Colon (tissue), 2 donors: ENCODE results near the gene GDF11.

ENCODE experiments used
- FAIRE-seq: peaks from 2 replicates; lab custom pipeline; 2012; peaks lifted over from hg19 to GRCh38; lab: Jason Lieb, UNC
- donor health status: control.
- donor health status: control.

GDF11 gene

DNA sequence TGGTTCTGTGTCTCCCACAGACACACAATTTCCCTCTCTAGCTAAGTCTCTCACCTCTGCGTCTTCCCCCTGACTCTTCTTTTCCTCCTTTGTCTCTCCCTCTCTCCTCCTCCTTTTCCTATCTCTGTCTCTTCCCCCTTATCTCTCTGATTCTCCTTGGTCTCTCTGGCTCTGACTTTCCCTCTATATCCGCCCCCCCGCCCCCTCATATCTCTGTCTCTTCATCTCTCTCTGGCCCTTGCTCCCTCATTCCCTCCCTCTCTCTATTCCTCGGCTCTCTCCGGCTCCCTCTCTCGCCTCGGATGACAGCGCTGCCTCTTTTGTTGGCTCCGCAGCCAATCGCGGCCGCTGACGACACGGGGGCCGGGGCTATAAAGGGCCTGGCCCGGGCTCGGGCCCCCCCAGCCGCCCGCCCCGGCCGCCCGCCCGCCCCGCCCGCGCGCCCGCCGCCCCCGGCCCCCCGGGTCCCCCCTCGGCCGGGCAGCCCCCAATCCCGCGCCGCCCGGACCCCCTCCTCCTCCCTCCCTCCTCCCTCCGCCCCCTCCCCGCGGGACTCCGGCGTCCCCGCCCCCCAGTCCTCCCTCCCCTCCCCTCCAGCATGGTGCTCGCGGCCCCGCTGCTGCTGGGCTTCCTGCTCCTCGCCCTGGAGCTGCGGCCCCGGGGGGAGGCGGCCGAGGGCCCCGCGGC, at the start of gene GDF11:
TSS of gene GDF11 (plus strand) at position 404 of the 687 bp plus-strand sequence. CDS start at position 599, 195 bp downstream.
- no peak for FAIRE-seq

GRCh38 chr12:55693323-55694187, 49.4 kb upstream of the GDF11 start:
- FAIRE-seq: no peak

DNA sequence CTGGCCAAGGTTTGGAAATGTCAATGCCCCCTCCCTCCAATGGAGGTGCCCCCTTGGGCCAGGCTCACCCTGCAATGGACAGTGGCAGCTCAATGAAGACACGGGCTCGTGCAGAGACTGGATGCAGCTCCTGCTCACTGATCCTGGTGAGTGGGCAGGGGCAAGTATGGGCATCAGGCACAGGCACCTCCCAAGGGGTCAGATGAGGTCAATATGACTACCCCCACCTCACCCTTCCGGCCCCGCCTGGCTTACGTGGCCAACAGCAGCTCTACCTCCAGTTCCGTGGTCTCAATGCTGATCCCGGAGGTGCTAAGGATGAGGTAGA, 48.8 kb upstream of the GDF11 start:
- no peak for FAIRE-seq

GRCh38 chr12:55694651-55695050, 48.3 kb upstream of the GDF11 start:
- FAIRE-seq: no peak

GRCh38 chr12:55695349-55695748, 47.6 kb upstream of the GDF11 start:
- FAIRE-seq: no peak

- no peak for FAIRE-seq
These were observed 46.8 kb upstream of the GDF11 start for GRCh38 chr12:55696141-55696540.

DNA sequence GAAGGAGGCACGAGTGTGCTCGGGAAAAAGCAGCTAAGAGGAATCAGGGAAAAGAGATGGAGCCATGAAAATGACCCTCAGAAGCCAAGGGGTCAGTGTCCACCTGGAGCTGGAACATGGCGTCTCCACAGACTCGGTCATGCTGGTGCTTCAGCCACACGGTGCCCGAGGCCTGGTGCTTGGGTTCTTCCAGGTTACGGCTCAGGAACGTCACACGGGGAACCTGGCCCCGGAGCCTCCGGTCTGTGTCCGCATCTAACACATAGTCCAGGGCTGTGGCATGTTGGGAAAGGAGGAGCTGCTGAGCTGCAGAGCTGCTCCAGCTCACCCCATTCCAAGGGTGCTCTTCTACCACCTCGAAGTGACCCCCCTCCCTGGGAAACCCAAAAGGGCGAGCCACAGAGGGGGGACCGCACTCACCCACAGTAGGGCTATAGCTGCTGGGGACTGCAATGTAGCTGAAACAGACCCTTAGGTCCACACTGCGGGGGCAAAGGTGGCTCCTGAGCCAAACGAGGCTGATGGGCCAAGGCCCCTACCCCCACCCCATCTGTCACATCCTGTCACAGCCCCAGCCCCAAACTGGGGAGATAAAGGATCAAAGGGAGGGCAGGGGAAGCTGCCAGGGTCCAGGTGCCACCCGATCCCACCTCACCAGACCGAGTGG, 46.0 kb upstream of the GDF11 start:
- FAIRE-seq: no peak

GRCh38 chr12:55697686-55698085, 45.2 kb upstream of the GDF11 start:
- no peak for FAIRE-seq

DNA sequence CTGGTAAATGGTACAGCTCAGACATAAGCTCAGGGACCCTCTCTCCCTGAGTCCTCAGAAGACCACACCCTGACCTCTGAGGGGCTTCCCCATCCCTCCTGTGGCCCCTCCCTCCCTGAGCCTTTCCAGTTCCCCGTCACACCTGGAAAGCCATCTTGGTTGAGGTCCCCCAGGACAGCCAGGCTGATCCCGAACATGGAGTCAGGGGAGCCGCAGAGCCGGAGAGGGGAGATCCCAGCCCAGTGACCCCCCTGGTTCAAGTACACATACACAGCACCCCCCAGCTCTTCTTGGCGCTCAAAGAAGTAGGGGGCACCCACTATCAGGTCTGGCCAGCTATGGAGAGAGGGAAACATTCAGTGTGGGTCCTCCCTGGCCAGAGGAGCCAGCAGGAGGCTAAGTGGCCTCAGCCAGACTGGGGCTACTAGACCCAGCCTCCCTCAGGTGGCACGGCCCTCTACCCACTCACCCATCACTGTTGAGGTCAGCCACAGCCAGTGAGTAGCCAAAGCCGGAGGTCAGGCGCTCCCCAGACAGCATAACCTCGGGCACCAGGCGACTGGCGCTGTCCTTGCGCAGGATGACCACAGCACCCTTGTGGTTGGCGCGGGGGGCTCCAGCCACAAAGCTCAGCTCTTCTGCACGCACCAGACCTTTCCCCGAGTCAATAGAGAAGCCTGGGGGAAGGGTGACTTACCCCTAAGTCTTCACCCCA, 44.5 kb upstream of the GDF11 start:
- no peak for FAIRE-seq

DNA sequence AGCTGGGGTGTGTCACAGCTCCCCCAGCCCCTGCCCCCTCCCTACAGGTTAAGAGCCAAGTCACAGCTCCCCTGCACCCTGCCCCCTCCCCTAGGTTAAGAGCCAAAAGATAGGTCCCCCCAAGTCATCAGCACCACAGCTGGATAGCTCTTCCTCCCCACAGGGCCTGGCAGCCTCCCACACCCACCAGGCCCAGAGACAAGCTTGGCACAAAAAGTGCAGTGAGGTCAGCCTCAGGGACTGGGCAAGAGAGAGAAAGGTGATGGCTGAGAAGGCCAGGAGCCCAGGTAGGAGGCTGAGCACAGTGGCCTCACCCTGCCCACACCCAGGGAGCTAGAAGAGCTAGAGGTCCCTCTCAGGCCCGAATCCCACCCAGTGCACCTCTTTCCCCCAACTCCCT, 44.0 kb upstream of the GDF11 start:
- no peak for FAIRE-seq

GRCh38 chr12:55699471-55700055, 43.4 kb upstream of the GDF11 start:
- no peak for FAIRE-seq

DNA sequence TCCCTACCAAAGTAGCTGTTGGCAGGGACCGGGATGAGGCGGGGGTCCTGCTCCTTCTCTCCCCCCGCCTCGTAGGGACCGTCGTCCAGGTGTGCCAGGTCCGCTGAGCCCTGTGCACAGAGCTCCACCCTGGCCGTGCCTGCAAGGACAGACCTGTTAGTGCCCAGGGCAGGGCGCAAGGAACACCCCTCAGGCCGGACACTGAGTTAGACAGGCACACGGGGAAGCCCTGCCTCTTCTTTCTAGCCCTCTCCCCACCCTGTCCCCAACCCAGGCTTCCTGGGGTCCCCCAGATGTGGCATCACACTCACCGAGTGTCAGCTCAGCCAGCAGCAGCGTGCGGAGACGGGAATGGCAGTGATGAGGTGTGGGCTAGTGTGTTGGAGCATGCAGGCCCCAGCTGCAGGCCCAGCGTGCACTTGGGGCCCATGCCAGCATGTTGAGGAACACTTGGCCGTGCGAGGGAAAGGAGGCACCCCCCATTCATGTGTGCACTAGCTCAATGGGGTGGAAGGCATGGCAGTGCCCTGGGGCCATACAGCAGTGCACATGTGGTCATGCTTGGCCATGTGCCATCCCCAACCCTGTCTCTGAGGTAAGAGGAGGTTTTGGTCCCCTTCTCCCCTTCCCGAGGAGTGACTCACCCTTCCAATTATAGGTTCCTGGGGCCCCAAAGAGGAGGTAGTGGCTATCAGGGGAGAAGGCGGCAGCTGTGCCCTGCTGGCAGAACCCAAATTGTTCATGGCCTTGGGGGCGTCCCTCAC, 42.5 kb upstream of the GDF11 start:
- FAIRE-seq: no peak

DNA sequence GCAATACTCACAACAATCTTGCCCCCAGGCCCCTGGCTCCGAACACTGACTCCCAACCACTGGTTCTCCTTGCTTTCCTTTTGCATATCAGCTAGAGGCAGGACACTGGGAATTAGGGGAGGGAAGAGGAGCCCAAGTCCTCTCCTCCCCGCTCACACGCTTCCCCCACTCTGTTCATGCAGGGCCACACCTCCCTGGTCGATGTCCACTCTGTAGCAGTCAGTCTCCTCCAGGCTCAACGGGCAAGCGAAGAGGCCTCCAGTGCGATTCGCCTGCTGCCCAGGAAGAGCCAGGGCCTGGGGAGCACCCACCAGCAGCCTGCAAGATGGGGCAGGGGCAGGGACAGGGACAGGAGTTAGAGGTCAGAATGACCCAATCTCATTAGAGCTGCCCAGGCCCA, 40.1 kb upstream of the GDF11 start:
- no peak for FAIRE-seq

DNA sequence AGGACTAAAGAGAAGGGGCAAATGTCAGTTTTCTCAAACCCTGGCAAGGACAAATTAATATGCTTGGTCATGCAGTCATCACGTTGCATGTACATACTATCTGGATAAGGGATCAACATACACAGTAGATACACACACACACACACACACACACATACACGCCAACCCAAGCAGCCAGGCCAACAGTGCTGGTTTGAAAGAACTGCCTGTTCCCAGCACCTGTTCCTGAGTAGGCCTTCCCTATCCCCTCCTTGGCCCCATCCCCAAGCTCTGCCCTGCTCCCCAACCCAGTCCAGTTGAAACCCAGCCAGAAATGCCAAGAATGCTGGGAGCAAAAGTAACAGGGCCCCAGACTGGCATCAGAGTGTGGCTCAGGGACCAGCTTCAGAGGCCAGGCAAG, 39.6 kb upstream of the GDF11 start:
- no peak for FAIRE-seq

DNA sequence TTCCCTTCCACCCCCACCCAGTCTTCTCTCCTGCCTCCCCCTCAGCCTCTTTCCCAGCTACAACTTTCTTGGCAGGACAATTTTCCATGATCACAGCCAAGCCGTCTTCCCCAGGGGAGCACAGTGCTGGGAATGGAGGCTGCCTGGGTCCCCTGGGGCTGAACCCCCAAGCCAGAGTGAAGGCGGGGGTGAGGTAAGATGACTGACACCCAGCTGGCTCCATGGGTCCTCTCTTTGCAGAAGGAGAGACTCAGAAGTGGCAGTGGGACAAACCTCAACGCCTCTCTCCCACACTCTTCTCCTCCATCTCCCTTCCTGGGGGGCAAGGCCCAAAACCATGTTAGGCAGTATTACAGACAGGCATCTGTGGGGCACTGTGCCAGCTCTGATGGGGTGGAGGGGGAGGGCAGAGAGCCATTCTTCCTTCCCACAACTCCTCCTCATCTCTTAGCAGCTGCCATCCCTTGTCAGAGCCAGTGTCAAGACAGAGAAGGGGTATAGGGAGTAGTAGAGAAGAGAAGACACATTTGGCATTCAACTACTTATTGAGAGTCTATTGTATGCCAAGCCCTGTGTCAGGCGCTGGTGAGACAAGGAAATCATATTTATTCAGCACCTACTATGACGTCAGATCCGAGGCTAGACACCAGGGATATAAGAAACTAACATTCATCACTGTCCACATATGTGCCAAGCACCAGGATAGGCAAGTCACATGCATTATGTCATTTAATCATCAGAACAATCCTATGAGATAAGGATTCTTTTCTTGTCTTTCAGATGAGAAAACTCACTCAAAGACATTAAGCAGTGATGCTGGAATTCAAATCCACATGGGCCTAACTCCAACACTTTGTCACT, 38.8 kb upstream of the GDF11 start:
- FAIRE-seq: no peak

GRCh38 chr12:55704824-55705718, 37.9 kb upstream of the GDF11 start:
- no peak for FAIRE-seq

DNA sequence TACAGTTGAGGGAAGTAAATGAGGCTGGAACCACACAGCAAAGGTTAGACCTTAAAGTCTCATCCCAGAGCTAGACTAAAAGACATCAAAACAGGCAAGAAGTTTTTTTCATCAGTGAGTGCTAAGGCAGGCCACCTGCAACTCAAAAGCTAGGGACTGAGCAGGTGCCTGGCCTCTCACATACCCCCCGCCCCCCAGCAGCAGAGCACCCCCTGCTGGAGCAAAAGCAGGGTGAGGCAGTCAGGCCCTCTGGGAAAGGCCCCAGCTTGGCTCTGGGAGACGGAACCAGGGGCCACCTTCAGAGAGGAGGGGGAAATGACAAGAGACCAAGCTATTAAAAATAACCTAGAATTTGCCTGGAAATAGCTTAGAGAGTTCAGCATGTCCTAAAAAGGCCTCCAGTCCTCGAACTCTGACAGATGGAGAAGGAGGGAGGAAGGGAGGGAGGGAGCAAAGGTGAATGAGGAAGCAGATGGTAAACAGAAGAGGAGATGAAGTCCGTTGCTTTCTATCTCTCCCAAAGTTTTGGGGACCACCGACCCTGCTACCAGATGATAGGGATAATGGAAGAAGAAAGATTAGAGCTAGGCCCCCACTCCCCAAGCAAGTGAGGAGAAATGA, 37.0 kb upstream of the GDF11 start:
- FAIRE-seq: no peak

DNA sequence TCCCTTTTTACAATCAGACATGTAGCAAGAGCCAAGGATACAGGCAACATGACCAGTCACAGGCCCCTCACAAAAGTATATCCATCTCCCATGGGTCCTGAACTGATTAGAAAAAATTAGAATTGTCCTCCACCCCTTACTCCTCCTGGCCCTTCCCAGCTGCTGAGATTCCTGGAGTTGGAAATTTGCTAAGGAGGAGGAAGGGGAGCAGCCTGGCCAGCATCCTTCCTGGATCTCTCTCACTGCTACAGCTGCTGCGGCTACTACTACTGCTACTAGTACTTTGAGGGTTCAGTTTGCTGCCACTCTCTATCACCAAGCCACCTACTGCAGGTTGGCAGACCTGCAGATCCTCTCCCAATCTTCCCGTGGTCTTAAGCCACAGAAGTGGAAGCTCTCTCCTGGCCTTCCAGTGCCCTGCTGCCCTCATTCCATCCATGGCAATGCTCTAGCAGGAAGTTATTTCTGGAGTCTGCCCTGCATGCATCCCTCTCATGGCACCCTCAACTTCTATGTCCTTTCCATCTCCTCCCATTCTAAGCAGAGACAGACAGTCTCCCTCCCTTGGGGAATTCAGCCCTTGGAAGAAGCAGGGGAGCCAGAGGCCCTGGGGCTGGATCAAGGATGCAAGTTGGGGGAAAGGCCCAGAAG, 36.2 kb upstream of the GDF11 start:
- FAIRE-seq: no peak
